ENCODE data around the gene RABGAP1. TPM values are rescaled to one million over a fixed set of nuclear protein-coding genes. Genes with fewer than 3 reads are reported as not detected.

RABGAP1 gene
- total and polyA plus RNA-seq, 8 donors, result 52.6 to 85.9 (median 76.2) TPM

DNA sequence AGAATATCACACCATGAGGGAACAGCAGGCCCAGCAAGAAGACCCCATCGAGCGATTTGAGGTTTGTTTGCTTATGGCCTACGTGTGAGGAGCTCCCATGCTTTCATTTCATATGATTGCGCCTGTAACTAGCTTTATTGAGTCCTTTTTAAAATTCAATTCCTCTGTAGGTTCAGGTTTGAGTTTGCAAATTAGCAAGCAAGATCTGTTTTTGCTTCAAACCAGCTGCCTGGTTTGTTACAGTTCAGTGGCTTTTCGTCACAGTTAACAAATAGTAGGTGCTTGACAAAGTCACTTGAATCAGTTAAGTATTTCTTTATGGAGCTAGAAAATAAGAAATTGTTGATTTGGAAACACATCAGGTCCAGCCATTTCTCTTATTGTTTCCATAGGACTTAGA lies 149.0 kb downstream of the RABGAP1 start:
- peaks cover 0 to 71% of the 10 kb centered on the region in 2 donors for H3K36me3 ChIP-seq
- H3K9me3 ChIP-seq, result no peaks in the 10 kb centered on the region
- H3K4me3 ChIP-seq, result no peak overlapping the region
- H3K4me1 ChIP-seq, result no peaks in the 10 kb centered on the region
- no peak overlapping the region for H3K27ac ChIP-seq
- no peak for ATAC-seq
- no peaks in the 10 kb centered on the region for H3K27me3 ChIP-seq
- no peak for DNase-seq
- intact Hi-C loops (cut with DNase I), result loop anchor here in 1 of 2 donors (10.0 kb wide), 1 partner anchor 265 kb away; the partner anchor contains the start of gene CRB2
- TF ChIP-seq, protein P1, sequence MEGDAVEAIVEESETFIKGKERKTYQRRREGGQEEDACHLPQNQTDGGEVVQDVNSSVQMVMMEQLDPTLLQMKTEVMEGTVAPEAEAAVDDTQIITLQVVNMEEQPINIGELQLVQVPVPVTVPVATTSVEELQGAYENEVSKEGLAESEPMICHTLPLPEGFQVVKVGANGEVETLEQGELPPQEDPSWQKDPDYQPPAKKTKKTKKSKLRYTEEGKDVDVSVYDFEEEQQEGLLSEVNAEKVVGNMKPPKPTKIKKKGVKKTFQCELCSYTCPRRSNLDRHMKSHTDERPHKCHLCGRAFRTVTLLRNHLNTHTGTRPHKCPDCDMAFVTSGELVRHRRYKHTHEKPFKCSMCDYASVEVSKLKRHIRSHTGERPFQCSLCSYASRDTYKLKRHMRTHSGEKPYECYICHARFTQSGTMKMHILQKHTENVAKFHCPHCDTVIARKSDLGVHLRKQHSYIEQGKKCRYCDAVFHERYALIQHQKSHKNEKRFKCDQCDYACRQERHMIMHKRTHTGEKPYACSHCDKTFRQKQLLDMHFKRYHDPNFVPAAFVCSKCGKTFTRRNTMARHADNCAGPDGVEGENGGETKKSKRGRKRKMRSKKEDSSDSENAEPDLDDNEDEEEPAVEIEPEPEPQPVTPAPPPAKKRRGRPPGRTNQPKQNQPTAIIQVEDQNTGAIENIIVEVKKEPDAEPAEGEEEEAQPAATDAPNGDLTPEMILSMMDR (IDR thresholded peaks at IDR 0.05), result no peak

DNA sequence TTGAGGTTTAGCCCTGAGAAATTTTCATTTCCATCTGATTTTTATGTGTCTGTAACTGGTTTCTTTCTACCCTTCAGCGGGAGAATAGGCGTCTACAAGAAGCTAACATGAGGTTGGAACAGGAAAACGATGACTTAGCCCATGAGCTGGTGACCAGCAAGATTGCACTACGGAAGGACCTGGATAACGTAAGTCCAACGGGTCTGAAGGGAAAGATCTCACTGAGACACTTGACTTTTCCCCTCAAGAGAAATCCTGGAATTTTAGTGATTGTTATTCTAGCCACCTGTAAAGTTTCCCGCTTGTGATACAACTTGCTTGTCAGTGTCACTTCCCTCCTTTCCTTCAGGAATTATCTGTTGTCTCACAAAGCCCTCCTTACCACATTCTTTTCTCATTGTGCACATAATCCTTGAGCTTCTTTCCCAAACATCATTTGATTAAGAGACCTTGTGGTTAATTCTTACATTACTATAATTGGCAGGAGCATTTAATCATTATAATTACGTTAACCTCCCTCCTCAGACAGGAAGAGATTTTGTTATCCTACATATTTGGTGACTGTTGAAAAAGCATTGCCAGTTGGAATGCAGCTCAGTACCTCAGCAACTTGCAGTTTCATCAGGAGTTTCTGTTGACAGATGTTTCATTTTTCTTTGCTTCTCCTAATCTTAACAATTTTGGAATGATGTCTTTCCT lies 149.5 kb downstream of the RABGAP1 start:
- H3K27ac ChIP-seq, result no peak overlapping the region
- H3K4me3 ChIP-seq, result no peak overlapping the region
- ATAC-seq (no peak), DNase-seq (no peak)
- H3K9me3 ChIP-seq, result no peaks in the 10 kb centered on the region
- no peaks in the 10 kb centered on the region for H3K4me1 ChIP-seq
- peaks cover 0 to 71% of the 10 kb centered on the region in 2 donors for H3K36me3 ChIP-seq
- intact Hi-C loops (cut with DNase I), result no loop called here
- TF ChIP-seq, protein P1 (IDR thresholded peaks at IDR 0.05), result no peak
- H3K27me3 ChIP-seq, result no peaks in the 10 kb centered on the region

DNA sequence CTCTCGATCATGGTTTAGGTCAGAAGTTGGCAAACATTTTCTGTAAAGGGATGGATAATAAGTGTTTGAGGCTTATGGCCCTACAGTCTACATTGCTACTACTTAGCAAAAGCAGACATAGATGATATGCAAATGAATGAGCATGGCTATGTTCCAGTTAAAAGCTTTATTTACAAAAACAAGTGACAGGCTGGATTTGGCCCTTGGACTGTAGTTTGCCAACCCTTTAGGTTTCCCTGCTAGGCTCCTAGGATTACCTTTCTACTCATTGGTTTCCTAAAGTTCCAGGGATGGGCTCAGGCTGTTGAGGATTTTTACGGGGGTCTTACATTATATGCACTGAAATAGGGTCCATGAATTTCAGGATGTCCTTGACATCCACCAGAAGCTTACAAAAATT lies 150.1 kb downstream of the RABGAP1 start:
- Histone ChIP-seq H3K9me3 (no peaks in the 10 kb centered on the region), H3K36me3 (peaks cover 0 to 69% of the 10 kb centered on the region in 2 donors), H3K4me1 (no peaks in the 10 kb centered on the region), H3K27ac (no peak overlapping the region), H3K27me3 (no peaks in the 10 kb centered on the region), H3K4me3 (no peak overlapping the region)
- ATAC-seq (no peak), DNase-seq (no peak)
- intact Hi-C loops (cut with DNase I), result no loop called here
- TF ChIP-seq, protein P1 (IDR thresholded peaks at IDR 0.05), result no peak

DNA sequence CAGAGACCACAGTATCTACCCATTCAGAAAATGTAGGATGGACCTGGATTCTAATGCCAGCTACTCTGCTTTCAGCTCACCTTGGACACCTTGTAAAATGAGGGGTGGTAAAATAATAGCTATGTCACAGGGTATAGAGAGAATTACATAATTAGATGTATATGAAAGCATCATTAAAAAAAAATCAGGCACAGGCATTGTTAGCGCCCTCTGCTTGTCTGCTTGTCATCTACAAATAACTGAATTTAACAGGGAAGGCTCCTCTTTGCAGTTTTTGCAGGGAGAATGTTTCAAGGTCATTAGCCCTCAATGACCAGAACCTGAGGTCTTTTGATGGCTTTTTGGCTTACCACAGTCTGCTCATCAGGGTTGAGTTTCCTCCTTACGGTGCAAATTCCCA lies 150.6 kb downstream of the RABGAP1 start:
- intact Hi-C loops (cut with DNase I), result no loop called here
- ATAC-seq (no peak), DNase-seq (no peak)
- H3K4me3 ChIP-seq, result no peak overlapping the region
- TF ChIP-seq, protein P1 (IDR thresholded peaks at IDR 0.05), result no peak
- H3K4me1 ChIP-seq, result no peaks in the 10 kb centered on the region
- H3K27ac ChIP-seq, result no peak overlapping the region
- no peaks in the 10 kb centered on the region for H3K9me3 ChIP-seq
- H3K27me3 ChIP-seq, result no peaks in the 10 kb centered on the region
- H3K36me3 ChIP-seq, result peaks cover 0 to 72% of the 10 kb centered on the region in 2 donors

DNA sequence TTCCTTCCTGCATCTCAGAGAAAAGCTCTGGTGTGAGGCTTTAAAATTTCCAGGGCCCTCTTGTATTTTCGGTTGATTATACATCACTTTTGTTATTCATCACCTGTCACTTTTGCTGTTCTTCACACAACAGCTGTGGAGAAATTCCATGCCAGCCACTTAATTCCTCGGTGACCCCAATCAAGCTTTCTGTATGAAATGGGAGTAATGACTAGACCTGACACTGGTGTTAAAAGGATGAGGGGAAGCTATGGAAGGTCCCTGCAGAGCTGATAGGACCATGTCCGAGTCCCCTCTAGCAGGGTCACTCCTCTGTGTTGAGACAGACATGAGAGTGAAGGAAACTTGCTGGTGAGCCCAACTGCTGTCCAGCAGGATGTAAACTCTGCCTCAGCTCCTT lies 152.3 kb downstream of the RABGAP1 start:
- intact Hi-C loops (cut with DNase I), result no loop called here
- Histone ChIP-seq H3K27me3 (no peaks in the 10 kb centered on the region), H3K36me3 (peaks cover 0 to 85% of the 10 kb centered on the region in 2 donors), H3K4me3 (no peak overlapping the region), H3K4me1 (no peaks in the 10 kb centered on the region), H3K27ac (no peak overlapping the region), H3K9me3 (no peaks in the 10 kb centered on the region)
- TF ChIP-seq, protein P1 (IDR thresholded peaks at IDR 0.05), result no peak
- ATAC-seq (no peak), DNase-seq (no peak)
